HG02642 (cell line): ENCODE results near the gene C1orf216.
"Not testable (repeated sequence)": the region's sequence is repeated elsewhere in the genome, so short reads cannot be mapped to it uniquely, and the experiment has no call there.

Source experiments
- ATAC-seq: cut with Tn5 transposase; IDR thresholded peaks from one replicate; pipeline ENCODE4 v1.9.1; 2021; ENCODE audit warnings: mild to moderate bottlenecking; ENCODE audit not compliant: unreplicated experiment, poor library complexity

The C1orf216 gene

GRCh38 chr1:35707601-35708440 is 10.9 kb downstream of the C1orf216 start:
- ATAC-seq = no peak

GRCh38 chr1:35706846-35707600 is 11.7 kb downstream of the C1orf216 start:
- no peak for ATAC-seq

GRCh38 chr1:35702508-35702907 is 16.2 kb downstream of the C1orf216 start:
- ATAC-seq = no peak

DNA sequence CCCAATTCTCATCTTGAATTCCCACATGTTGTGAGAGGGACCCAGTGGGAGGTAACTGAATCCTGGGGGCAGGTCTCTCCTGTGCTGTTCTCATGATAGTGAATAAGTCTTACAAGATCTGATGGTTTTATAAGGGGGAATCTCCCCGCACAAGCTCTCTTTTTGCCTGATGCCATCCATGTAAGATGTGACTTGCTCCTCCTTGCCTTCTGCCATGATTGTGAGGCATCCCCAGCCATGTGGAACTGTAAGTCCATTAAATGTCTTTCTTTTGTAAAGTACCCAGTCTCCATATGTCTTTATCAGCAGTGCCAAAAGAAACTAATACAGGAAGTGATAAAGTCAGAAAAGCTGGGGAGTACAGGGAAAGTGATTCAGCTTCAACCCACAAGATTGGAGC is 19.5 kb downstream of the C1orf216 start:
- not testable (repeated sequence) for ATAC-seq

DNA sequence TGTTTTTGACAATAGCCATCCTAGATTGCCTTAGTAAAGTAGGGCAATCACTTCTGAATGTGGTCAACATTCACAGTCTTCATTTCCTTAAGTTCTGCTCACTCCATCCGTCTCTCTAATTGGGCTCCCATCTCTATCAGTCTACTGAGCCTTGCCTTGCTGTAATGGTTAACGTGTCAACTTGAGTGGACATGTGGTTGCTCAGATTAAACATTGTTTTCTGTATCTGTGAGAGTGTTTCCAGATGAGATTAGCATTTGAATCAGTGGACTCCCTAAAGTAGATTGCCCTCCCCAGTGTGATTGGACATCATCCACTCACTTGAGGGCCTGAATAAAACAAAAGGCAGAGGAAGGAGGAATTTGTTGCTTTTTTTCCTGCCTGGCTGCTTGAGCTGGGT is 26.4 kb downstream of the C1orf216 start:
- no peak for ATAC-seq

GRCh38 chr1:35691571-35692220 is 27.0 kb downstream of the C1orf216 start:
- no peak for ATAC-seq

- no peak for ATAC-seq
These were observed 27.6 kb downstream of the C1orf216 start for GRCh38 chr1:35691080-35691479.

- ATAC-seq = not testable (repeated sequence)
These were observed 28.6 kb downstream of the C1orf216 start for GRCh38 chr1:35690103-35690502.

GRCh38 chr1:35688161-35688560 is 30.5 kb downstream of the C1orf216 start:
- ATAC-seq = no peak

DNA sequence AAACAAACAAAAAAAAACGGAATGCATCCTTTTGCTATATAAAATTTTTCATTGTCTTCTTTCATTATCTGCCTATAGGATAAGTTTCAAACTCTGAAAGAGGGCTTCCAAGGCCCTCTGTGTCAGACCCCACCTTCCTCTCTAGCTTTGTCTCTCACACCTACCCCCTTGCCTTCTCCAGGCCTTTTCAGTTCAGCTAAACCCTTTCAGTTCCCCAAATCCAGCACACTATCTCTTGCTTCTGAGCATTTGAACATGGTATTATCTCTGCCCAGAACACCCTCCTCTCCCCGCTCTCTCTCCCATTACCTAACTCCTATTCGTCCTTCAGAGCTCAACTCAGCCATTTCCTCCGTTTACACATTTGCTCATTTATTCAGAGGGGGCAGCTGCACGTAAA is 35.7 kb downstream of the C1orf216 start:
- no peak for ATAC-seq

GRCh38 chr1:35680271-35680670 is 38.4 kb downstream of the C1orf216 start:
- no peak for ATAC-seq

DNA sequence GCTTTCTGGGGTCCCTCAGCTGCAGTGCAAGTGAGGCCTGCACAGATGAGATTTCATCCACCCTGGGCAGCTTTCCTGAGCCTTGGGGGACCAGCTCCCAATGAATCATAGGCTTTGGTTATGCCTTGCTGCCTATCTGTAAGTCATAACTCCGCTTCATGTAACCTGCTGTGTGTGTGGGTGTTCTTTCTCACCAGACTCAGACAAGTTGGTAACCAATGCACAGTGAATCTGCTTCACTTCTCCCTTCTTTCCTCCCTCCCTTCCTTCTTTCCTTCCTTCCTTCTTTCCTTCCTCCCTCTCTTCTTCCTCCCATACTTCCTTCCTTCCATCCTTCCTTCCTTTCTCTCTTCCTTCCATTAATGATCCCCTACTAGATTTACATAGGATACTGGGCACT is 42.9 kb downstream of the C1orf216 start:
- no peak for ATAC-seq

DNA sequence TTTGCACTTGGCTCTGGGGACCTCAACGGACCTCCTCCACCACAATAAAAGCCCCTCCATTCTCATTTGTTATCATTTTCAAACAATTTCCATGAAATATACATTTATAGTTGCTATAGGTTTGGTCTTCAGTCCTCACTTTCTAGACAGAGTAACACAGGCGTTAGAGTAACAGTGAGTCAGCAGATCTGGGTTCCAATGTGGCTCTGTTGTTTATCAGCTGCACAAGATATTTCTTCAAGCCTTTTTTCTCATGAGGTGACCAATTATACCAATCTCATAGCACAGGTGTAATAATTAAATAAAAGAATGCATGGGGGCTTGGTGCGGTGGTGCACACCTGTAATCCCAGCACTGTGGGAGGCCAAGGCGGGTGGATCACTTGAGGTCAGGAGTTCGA is 44.6 kb downstream of the C1orf216 start:
- no peak for ATAC-seq

DNA sequence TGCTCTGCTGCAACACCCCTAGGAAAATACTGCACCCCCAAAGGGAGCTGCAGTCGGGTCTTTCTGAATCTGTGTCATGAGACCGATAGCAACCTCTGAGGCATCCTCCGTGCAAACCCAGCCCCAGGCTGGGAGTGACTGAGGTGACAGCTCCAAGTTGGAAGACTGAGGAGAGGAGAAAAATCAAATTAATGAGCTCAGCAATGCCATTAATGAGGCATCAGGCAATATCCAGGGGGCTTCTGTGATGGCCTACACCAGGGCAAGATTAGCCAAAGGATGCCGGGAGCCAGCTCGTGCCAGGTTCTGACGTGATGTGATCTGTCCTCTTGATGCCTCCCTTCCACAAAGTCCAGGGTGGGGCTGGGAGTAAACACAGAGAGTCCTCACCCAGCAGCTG is 46.6 kb downstream of the C1orf216 start:
- no peak for ATAC-seq

- no peak for ATAC-seq
These were observed 50.2 kb downstream of the C1orf216 start for GRCh38 chr1:35668506-35668905.

DNA sequence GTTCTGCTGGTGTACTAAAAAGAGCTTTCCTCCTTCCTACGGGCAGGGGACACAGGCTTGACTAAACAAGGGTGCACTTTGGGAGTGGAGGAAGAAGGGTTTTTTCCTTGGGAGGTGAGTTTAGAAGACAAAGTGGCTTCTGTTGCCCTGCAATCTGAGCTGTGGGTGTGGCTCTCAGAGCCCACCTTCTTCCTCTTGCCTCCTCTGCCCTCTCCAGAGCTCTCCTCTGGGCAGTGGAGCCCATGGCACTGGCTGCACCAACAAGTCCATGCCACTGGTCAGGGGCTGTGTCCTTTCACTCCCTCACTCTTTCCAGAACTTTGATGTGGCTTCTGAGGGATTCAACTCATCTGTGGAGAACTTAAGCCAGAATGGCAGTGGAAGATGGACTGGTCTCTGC is 51.8 kb downstream of the C1orf216 start:
- ATAC-seq = no peak

- no peak for ATAC-seq
These were observed 52.5 kb downstream of the C1orf216 start for GRCh38 chr1:35666216-35666615.
